Spleen (tissue), 11 donors: ENCODE data around the gene HAUS7. TPM values are rescaled to one million over a fixed set of nuclear protein-coding genes. Genes with fewer than 3 reads are reported as not detected.

Experiments used
- DNase-seq: peaks from one replicate; pipeline ENCODE4 v3.0.0-alpha.2; 2020
- H3K27ac ChIP-seq, 8 donors: fragments of 200-600 bp; sonication (generic) in 7 of 8; 1 replicate in 4 of 8; 2 replicates in 4 of 8; pipeline versions ENCODE4 v1.5.0 to v1.8.0; 2016 to 2021; ENCODE audit warnings: inconsistent platforms in 4 of 8, mild to moderate bottlenecking in 4 of 8, moderate library complexity in 1 of 8
- H3K27me3 ChIP-seq, 7 donors: fragments of 200-600 bp; sonication (generic) in 6 of 7; replicated peaks in 1 of 7; 1 replicate in 4 of 7; 2 replicates in 3 of 7; pipeline versions ENCODE4 v1.5.0 to v1.8.0; 2016 to 2021; ENCODE audit warnings: inconsistent platforms in 3 of 7, mild to moderate bottlenecking in 1 of 7
- H3K36me3 ChIP-seq, 6 donors: fragments of 200-600 bp; sonication (generic) in 5 of 6; 1 replicate in 4 of 6; 2 replicates in 2 of 6; pipeline versions ENCODE4 v1.5.0 to v1.8.0; 2016 to 2021; ENCODE audit warnings: inconsistent platforms in 2 of 6
- H3K4me1 ChIP-seq, 6 donors: fragments of 200-600 bp; sonication (generic) in 5 of 6; 1 replicate in 3 of 6; 2 replicates in 3 of 6; pipeline versions ENCODE4 v1.5.0 to v1.8.0; 2016 to 2021; ENCODE audit warnings: inconsistent platforms in 3 of 6
- H3K4me3 ChIP-seq, 8 donors: fragments of 200-600 bp; sonication (generic) in 7 of 8; 1 replicate in 4 of 8; 2 replicates in 4 of 8; pipeline versions ENCODE4 v1.5.0 to v1.8.0; 2016 to 2021; ENCODE audit warnings: inconsistent platforms in 4 of 8, mild to moderate bottlenecking in 4 of 8, moderate library complexity in 2 of 8
- H3K9me3 ChIP-seq, 8 donors: fragments of 200-600 bp; sonication (generic) in 7 of 8; 1 replicate in 4 of 8; 2 replicates in 4 of 8; pipeline versions ENCODE4 v1.5.0 to v1.8.0; 2016 to 2021; ENCODE audit warnings: inconsistent platforms in 4 of 8
- CTCF ChIP-seq, 11 experiments: fragments of 200-600 bp in 7 of 11; fragments of 450-650 bp in 4 of 11; sonication (generic) in 4 of 11; IDR thresholded peaks in 8 of 11; conservative IDR thresholded peaks in 3 of 11; 1 replicate in 7 of 11; 2 replicates in 4 of 11; pipeline versions ENCODE4 v1.4.0 to v1.8.0; 2016 to 2021; ENCODE audit warnings: antibody characterized with exemption in 11 of 11, inconsistent platforms in 4 of 11, mild to moderate bottlenecking in 1 of 11
- POLR2A ChIP-seq, 3 donors: fragments of 450-650 bp; IDR thresholded peaks; one replicate each; pipeline ENCODE4 v1.5.1; 2017; ENCODE audit warnings: antibody characterized with exemption in 3 of 3, mild to moderate bottlenecking in 1 of 3
- POLR2AphosphoS5 ChIP-seq, 3 donors: sonication (generic); formaldehyde crosslinking; IDR thresholded peaks; one replicate each; pipeline ENCODE4 v1.5.1; 2017; ENCODE audit warnings: antibody characterized with exemption in 3 of 3
- WGBS, 5 donors: extraction: QIAGEN DNeasy Blood & Tissue Kit in 3 of 5; methylation state at CpG; one replicate each; pipeline versions ENCODE4 v1.1.5 to v1.1.7; 2013 to 2018; 5-methylcytosine and 5-hydroxymethylcytosine counted together
- intact Hi-C: fragments of 100-400 bp; cut with DNase I; formaldehyde crosslinking; loops from one replicate; pipeline ENCODE4 v1.15.0; 2023; ENCODE audit warnings: low total_unique reads
- polyA plus RNA-seq, 3 donors: library from polyadenylated mRNA; stranded (reverse); fragments of 200-250 nt; gene quantifications; one replicate each; pipeline ENCODE4 v1.2.1, GENCODE V29; 2013
- total RNA-seq, 7 donors: library from RNA; depleted of rRNA in 3 of 7; stranded (reverse); fragments of >200 nt in 3 of 7; fragmentation: NEBNext Ultra II Directional in 4 of 7; extraction: Animal tissue kit (Norgen Biotek cat#: 25700) in 4 of 7; gene quantifications; one replicate each; pipeline versions ENCODE4 v1.1.0 to v1.2.1, GENCODE V29; 2016 to 2021
- donor health status: healthy with polysubstance abuse.
- donor health status: DM: no; HTN: no; CAD: no; lungs with moderate emphysema.
- donor health status: DM: no; HTN: no; CAD: no.
- donor health status: Bipolar disorder and iron deficiency.
- donor health status: healthy.
- donor health status: DM: no; HTN: no; CAD: no.
- donor health status: DM: yes; HTN: yes; CAD: no.

Gene HAUS7
- total and polyA plus RNA-seq, 10 donors = 23.6 to 83.7 (median 34.5) TPM

GRCh38 chrX:153456161-153456560 lies 14.2 kb downstream of the HAUS7 start:
- intact Hi-C loops = no loop called here
- peaks cover 0 to 89% (median 20%) of the 10 kb centered on the region in 6 donors for H3K36me3 ChIP-seq
- no peaks in the 10 kb centered on the region for H3K4me1 ChIP-seq
- H3K4me3 ChIP-seq = no peak overlapping the region
- no peak for TF ChIP-seq POLR2A (IDR thresholded peaks at IDR 0.05)
- no peak for TF ChIP-seq CTCF (IDR thresholded peaks at IDR 0.05 in 8 of 11, conservative IDR thresholded peaks at IDR 0.05 in 3 of 11)
- no peak for TF ChIP-seq POLR2AphosphoS5 (IDR thresholded peaks at IDR 0.05)
- WGBS, 5 donors = 83 to 96% (median 91%) methylated on average over 1 to 12 of the region's 12 CpGs
- no peaks in the 10 kb centered on the region for H3K27me3 ChIP-seq
- H3K9me3 ChIP-seq = no peaks in the 10 kb centered on the region
- DNase-seq = no peak
- H3K27ac ChIP-seq = no peak overlapping the region

- no peak for DNase-seq
Measured at GRCh38 chrX:153455571-153455970, 14.8 kb downstream of the HAUS7 start.

GRCh38 chrX:153454901-153455550 lies 15.3 kb downstream of the HAUS7 start:
- H3K27me3 ChIP-seq = no peaks in the 10 kb centered on the region
- no peak overlapping the region for H3K27ac ChIP-seq
- H3K4me3 ChIP-seq = no peak overlapping the region
- H3K4me1 ChIP-seq = no peaks in the 10 kb centered on the region
- intact Hi-C loops = no loop called here
- H3K9me3 ChIP-seq = no peaks in the 10 kb centered on the region
- H3K36me3 ChIP-seq = peaks cover 0 to 89% (median 20%) of the 10 kb centered on the region in 6 donors
- 87 to 94% (median 88%) methylated on average over 9 to 16 of the region's 16 CpGs for WGBS, 5 donors
- TF ChIP-seq POLR2A (IDR thresholded peaks at IDR 0.05) (no peak), CTCF (IDR thresholded peaks at IDR 0.05 in 8 of 11, conservative IDR thresholded peaks at IDR 0.05 in 3 of 11) (no peak), POLR2AphosphoS5 (IDR thresholded peaks at IDR 0.05) (no peak)
- DNase-seq = no peak

More at GRCh38 chrX:153455571-153455970, 14.8 kb downstream of the HAUS7 start:
- Histone ChIP-seq H3K27ac (no peak overlapping the region), H3K4me1 (no peaks in the 10 kb centered on the region), H3K36me3 (peaks cover 0 to 89% (median 20%) of the 10 kb centered on the region in 6 donors), H3K4me3 (no peak overlapping the region), H3K9me3 (no peaks in the 10 kb centered on the region), H3K27me3 (no peaks in the 10 kb centered on the region)
- TF ChIP-seq POLR2A (IDR thresholded peaks at IDR 0.05) (no peak), CTCF (IDR thresholded peaks at IDR 0.05 in 8 of 11, conservative IDR thresholded peaks at IDR 0.05 in 3 of 11) (no peak), POLR2AphosphoS5 (IDR thresholded peaks at IDR 0.05) (no peak)
- intact Hi-C loops = no loop called here
- 63 to 88% (median 84%) methylated on average over 9 to 16 of the region's 16 CpGs; no CpG with 5 or more reads in 1 of the 5 donors for WGBS, 5 donors

- H3K9me3 ChIP-seq = no peaks in the 10 kb centered on the region
- H3K4me1 ChIP-seq = no peaks in the 10 kb centered on the region
- intact Hi-C loops = no loop called here
- TF ChIP-seq CTCF (IDR thresholded peaks at IDR 0.05 in 8 of 11, conservative IDR thresholded peaks at IDR 0.05 in 3 of 11) (no peak), POLR2A (IDR thresholded peaks at IDR 0.05) (no peak), POLR2AphosphoS5 (IDR thresholded peaks at IDR 0.05) (no peak)
- H3K27me3 ChIP-seq = no peaks in the 10 kb centered on the region
- WGBS, 5 donors = 82 to 96% (median 91%) methylated on average over 5 to 8 of the region's 8 CpGs; no CpG with 5 or more reads in 1 of the 5 donors
- peaks cover 0 to 75% (median 13%) of the 10 kb centered on the region in 6 donors for H3K36me3 ChIP-seq
- H3K4me3 ChIP-seq = no peak overlapping the region
- H3K27ac ChIP-seq = no peak overlapping the region
- DNase-seq = no peak
Measured at GRCh38 chrX:153450949-153451277, 19.5 kb downstream of the HAUS7 start.
